GM12878 (cell line): Measurements from ENCODE around the gene GSTP1. TPM values are rescaled to one million over a fixed set of nuclear protein-coding genes. Genes with fewer than 3 reads are reported as not detected.

Experiments used
- ATAC-seq: fragments of 200-7000 bp; cut with Tn5 transposase; 3 replicates; pipeline ENCODE4 v1.9.1; 2020; ENCODE audit warnings: mild to moderate bottlenecking, moderate library complexity
- BruUV-seq: library from RNA; stranded (reverse); fragments of 400-500 nt; replicated peaks from 2 replicates; lab custom pipeline; 2021; lab: Mats Ljungman, UMichigan
- CTCF ChIA-PET: fragments of 300-600 bp; sonication (Branson Sonifier 250); formaldehyde crosslinking; extraction: SDS; loops from one replicate; lab custom pipeline; 2021; ENCODE audit warnings: inconsistent platforms; lab: Yijun Ruan, JAX
- POLR2A ChIA-PET: fragments of 350-600 bp; formaldehyde crosslinking; extraction: SDS; loops from one replicate; lab custom pipeline; 2021; ENCODE audit warnings: inconsistent platforms; lab: Charles Lee
- RAD21 ChIA-PET: fragments of 300-600 bp; sonication (Branson Sonifier 250); formaldehyde crosslinking; loops from one replicate; lab custom pipeline; 2023; ENCODE audit warnings: antibody characterized with exemption; ENCODE audit not compliant: unreplicated experiment; lab: Charles Lee
- SMC1A ChIA-PET: fragments of 300-600 bp; sonication (Branson Sonifier 250); formaldehyde crosslinking; loops from one replicate; lab custom pipeline; 2023; ENCODE audit not compliant: unreplicated experiment, uncharacterized antibody; lab: Charles Lee
- DNase-seq: peaks from one replicate; pipeline ENCODE4 v3.0.0-alpha.2; 2011; ENCODE audit warnings: low read depth, low spot score
- FAIRE-seq: peaks from 3 replicates; lab custom pipeline; 2011; peaks lifted over from hg19 to GRCh38; lab: Jason Lieb, UNC
- H2AFZ ChIP-seq: 2 replicates; pipeline ENCODE4 v1.6.0; 2011; ENCODE audit warnings: low read depth, low read length, control low read depth; ENCODE audit not compliant: control insufficient read depth
- H3K27ac ChIP-seq: 2 replicates; pipeline ENCODE4 v1.5.1; 2011; ENCODE audit warnings: control low read depth; ENCODE audit not compliant: control insufficient read depth, insufficient read depth
- H3K27me3 ChIP-seq, 2 experiments: replicated peaks in 1 of 2; 2 replicates each; pipeline versions ENCODE4 v1.6.0 to v1.6.1; 2011; ENCODE audit warnings: low read length in 1 of 2; ENCODE audit not compliant: control insufficient read depth in 2 of 2, insufficient read depth in 2 of 2
- H3K36me3 ChIP-seq, 2 experiments: 2 replicates each; pipeline ENCODE4 v1.5.1; 2011; ENCODE audit warnings: low read length in 1 of 2; ENCODE audit not compliant: control insufficient read depth in 2 of 2, insufficient read depth in 2 of 2
- H3K4me1 ChIP-seq: 2 replicates; pipeline ENCODE4 v1.6.1; 2011; ENCODE audit warnings: mild to moderate bottlenecking, low read length, moderate library complexity, mixed read lengths; ENCODE audit not compliant: control insufficient read depth, insufficient read depth
- H3K4me2 ChIP-seq: 2 replicates; pipeline ENCODE4 v1.6.0; 2011; ENCODE audit warnings: control low read depth; ENCODE audit not compliant: control insufficient read depth, insufficient read depth
- H3K4me3 ChIP-seq: fragments of 200-600 bp; sonication (generic); 2 replicates; pipeline ENCODE4 v1.5.1; 2016
- H3K79me2 ChIP-seq: 2 replicates; pipeline ENCODE4 v1.6.0; 2011; ENCODE audit warnings: low read length; ENCODE audit not compliant: control insufficient read depth, insufficient read depth
- H3K9ac ChIP-seq: 2 replicates; pipeline ENCODE4 v1.8.0; 2011; ENCODE audit warnings: low read length, control low read depth, mixed read lengths; ENCODE audit not compliant: control insufficient read depth, insufficient read depth
- H3K9me3 ChIP-seq: replicated peaks from 3 replicates; pipeline ENCODE4 v1.5.1; 2011; ENCODE audit warnings: mild to moderate bottlenecking, low read length; ENCODE audit not compliant: control insufficient read depth, insufficient read depth
- H4K20me1 ChIP-seq: 2 replicates; pipeline ENCODE4 v1.6.0; 2011; ENCODE audit not compliant: control insufficient read depth, insufficient read depth
- ATF7 ChIP-seq: fragments of 450-650 bp; IDR thresholded peaks from 2 replicates; pipeline ENCODE4 v1.6.1; 2016; ENCODE audit warnings: low read depth, mild to moderate bottlenecking
- CBFB ChIP-seq: IDR thresholded peaks from 2 replicates; pipeline ENCODE4 v1.6.1; 2016; ENCODE audit warnings: antibody characterized with exemption, low read depth
- CREM ChIP-seq: IDR thresholded peaks from 2 replicates; pipeline ENCODE4 v1.6.1; 2014; ENCODE audit warnings: antibody characterized with exemption, low read depth
- DPF2 ChIP-seq: fragments of 450-650 bp; IDR thresholded peaks from 2 replicates; pipeline ENCODE4 v1.6.1; 2017; ENCODE audit warnings: mild to moderate bottlenecking
- E2F8 ChIP-seq: fragments of 450-650 bp; IDR thresholded peaks from 2 replicates; pipeline ENCODE4 v1.6.1; 2018; ENCODE audit warnings: mild to moderate bottlenecking, low read depth, moderate library complexity; ENCODE audit not compliant: partially characterized antibody
- ESRRA ChIP-seq: IDR thresholded peaks from 2 replicates; pipeline ENCODE4 v1.6.1; 2012; ENCODE audit warnings: mild to moderate bottlenecking, low read length, improper control_type of control experiment
- ETV6 ChIP-seq, 2 experiments: fragments of 450-650 bp in 1 of 2; IDR thresholded peaks in 1 of 2; conservative IDR thresholded peaks in 1 of 2; 2 replicates each; pipeline ENCODE4 v1.6.1; 2014; ENCODE audit warnings: antibody characterized with exemption in 1 of 2, borderline replicate concordance in 1 of 2, low read depth in 1 of 2, mild to moderate bottlenecking in 1 of 2, moderate library complexity in 1 of 2
- IKZF1 ChIP-seq: fragments of 450-650 bp; conservative IDR thresholded peaks from 2 replicates; pipeline ENCODE4 v1.6.1; 2017; ENCODE audit warnings: antibody characterized with exemption, mild to moderate bottlenecking
- IKZF2 ChIP-seq, 2 experiments: fragments of 450-650 bp; IDR thresholded peaks; 2 replicates each; pipeline ENCODE4 v1.6.1; 2017; ENCODE audit warnings: mild to moderate bottlenecking in 2 of 2, moderate library complexity in 2 of 2
- MTA2 ChIP-seq: fragments of 450-650 bp; IDR thresholded peaks from 2 replicates; pipeline ENCODE4 v1.6.1; 2016; ENCODE audit warnings: low read depth, mild to moderate bottlenecking, moderate library complexity
- POU2F2 ChIP-seq: IDR thresholded peaks from 3 replicates; pipeline ENCODE4 v1.6.1; 2011; ENCODE audit warnings: low read depth, mild to moderate bottlenecking, low read length, borderline replicate concordance
- RB1 ChIP-seq: fragments of 450-650 bp; formaldehyde crosslinking; IDR thresholded peaks from 2 replicates; pipeline ENCODE4 v1.6.1; 2017; ENCODE audit warnings: mild to moderate bottlenecking, borderline replicate concordance
- RELB ChIP-seq: fragments of 450-650 bp; IDR thresholded peaks from 2 replicates; pipeline ENCODE4 v1.6.1; 2017; ENCODE audit warnings: low read depth, mild to moderate bottlenecking, moderate library complexity
- SMAD5 ChIP-seq: IDR thresholded peaks from 2 replicates; pipeline ENCODE4 v1.6.1; 2016; ENCODE audit warnings: antibody characterized with exemption, low read depth
- SMC3 ChIP-seq: IDR thresholded peaks from 2 replicates; pipeline ENCODE4 v1.6.1; 2011; ENCODE audit warnings: low read length, improper control_type of control experiment, borderline replicate concordance
- ZNF207 ChIP-seq: fragments of 450-650 bp; IDR thresholded peaks from 2 replicates; pipeline ENCODE4 v1.6.1; 2014; ENCODE audit warnings: antibody characterized with exemption, mild to moderate bottlenecking, borderline replicate concordance
- ZZZ3 ChIP-seq: IDR thresholded peaks from 2 replicates; pipeline ENCODE4 v1.6.1; 2011; ENCODE audit warnings: low read depth; ENCODE audit not compliant: control insufficient read depth, insufficient read length
- WGBS: methylation state at CpG from one replicate; pipeline ENCODE4 v1.1.6; 2016; ENCODE audit warnings: low lambda C conversion rate; ENCODE audit not compliant: insufficient replicate concordance, insufficient coverage; ENCODE audit errors: missing lambda C conversion rate; 5-methylcytosine and 5-hydroxymethylcytosine counted together
- in situ Hi-C: fragments of 300-500 bp; cut with MboI; formaldehyde crosslinking; loops from 9 replicates; pipeline ENCODE4 v1.14.3; 2018; ENCODE audit warnings: mixed read lengths
- intact Hi-C: fragments of 100-400 bp; cut with micrococcal nuclease; formaldehyde crosslinking; loops from one replicate; pipeline ENCODE4 v1.14.2; 2022; ENCODE audit not compliant: unreplicated experiment
- polyA plus RNA-seq, 11 experiments: library from polyadenylated mRNA; depleted of rRNA in 4 of 11; unstranded in 6 of 11; stranded (reverse) in 5 of 11; fragments of >200 nt; fragmentation: Nextera tagmentation in 4 of 11; fragmentation: Illumina TruSeq in 1 of 11; extraction: Ambion mirVana in 4 of 11; extraction: Trizol in 1 of 11; gene quantifications; 1 replicate in 1 of 11; 2 replicates in 10 of 11; pipeline versions ENCODE4 v1.2.1 to v1.2.3, GENCODE V29; 2011 to 2016; ENCODE audit warnings: inconsistent platforms in 2 of 11, missing spikeins in 2 of 11, low read depth in 1 of 11
- total RNA-seq, 4 experiments: library from RNA; depleted of rRNA in 3 of 4; stranded (reverse); fragments of >200 nt in 3 of 4; fragmentation: Illumina TruSeq in 1 of 4; extraction: Trizol in 1 of 4; gene quantifications; 2 replicates each; pipeline versions ENCODE4 v1.2.1 to v1.2.3, GENCODE V29; 2013 to 2021

GSTP1 gene
- total and polyA plus RNA-seq, 10 of the 15 experiments (the other 5 are each of a cell fraction or from before 2014, with no cell fraction given), result 469 to 1,788 (median 955) TPM

GRCh38 chr11:67586568-67587250 is 3.1 kb downstream of the GSTP1 start (continued):
- no peak for TF ChIP-seq POU2F2

GRCh38 chr11:67588136-67588503 is 4.5 kb downstream of the GSTP1 start:
- WGBS, result 4% methylated on average over 1 of the region's 1 CpG
- no peak for TF ChIP-seq SMAD5
- TF ChIP-seq ZZZ3, result no peak
- no peak for TF ChIP-seq RB1
- TF ChIP-seq ATF7, result peak; percentile 49
- TF ChIP-seq IKZF1, result peak; percentile 7; the same call in 1 of the 2 replicates
- TF ChIP-seq ZNF207, result 0 out of 2 replicates have a peak, but pooled peaks have one; percentile 51
- TF ChIP-seq E2F8, result peak; percentile 30
- peak; percentile 30; the same call in 1 of the 2 replicates for TF ChIP-seq ESRRA
- TF ChIP-seq CBFB, result peak; percentile 18; the same call in 1 of the 2 replicates
- TF ChIP-seq MTA2, result peak; percentile 52; the same call in 1 of the 2 replicates
- TF ChIP-seq DPF2, result 0 out of 2 replicates have a peak, but pooled peaks have one; percentile 77
- peak in 1 of 2 experiments; percentile 7; a peak in 1 of 4 replicates for TF ChIP-seq IKZF2 (IDR thresholded peaks at IDR 0.05)
- peak; percentile 7; the same call in 1 of the 2 replicates for TF ChIP-seq CREM
- no peak for TF ChIP-seq SMC3
- peak; percentile 89 for TF ChIP-seq RELB
- 0 out of 4 replicates have a peak, but pooled peaks of 1 of the 2 experiments have one; percentile 8 for TF ChIP-seq ETV6 (conservative IDR thresholded peaks at IDR 0.05 in 1 of 2, IDR thresholded peaks at IDR 0.05 in 1 of 2; ENCODE audit: borderline replicate concordance in 1 of 2, low read depth in 1 of 2)

More at GRCh38 chr11:67588136-67588503, 4.5 kb downstream of the GSTP1 start:
- peak overlapping the region; percentile 64 for H3K27ac ChIP-seq
- H3K4me1 ChIP-seq, result peaks cover 45% of the 10 kb centered on the region
- no TSS peak for BruUV-seq
- peak overlapping the region; percentile 57 for H3K4me2 ChIP-seq
- 0 out of 2 replicates have a peak overlapping the region, but pooled peaks have one; percentile 43 for H3K4me3 ChIP-seq
- FAIRE-seq (no peak), ATAC-seq (peak; percentile 47), DNase-seq (no peak)
- H2AFZ ChIP-seq, result no peak overlapping the region
- H3K9ac ChIP-seq, result no peak overlapping the region
- no peaks in the 10 kb centered on the region for H4K20me1 ChIP-seq
- POLR2A ChIA-PET, result interaction anchor here (1.1 to 1.5 kb wide), 4 partner anchors 12 to 184 kb away, joined by 3 to 6 read pairs (median 5); partner anchors contain the start of genes NUDT8 and TBC1D10C
- CTCF ChIA-PET, result interaction anchor here (1.1 to 1.8 kb wide), 4 partner anchors 11 to 186 kb away, joined by 4 to 7 read pairs (median 5); partner anchors contain the start of genes NUDT8 and PPP1CA
- intact Hi-C loops (loop anchor here (2.0 kb wide), 1 partner anchor 19 kb away; the partner anchor contains the start of gene NDUFV1), in situ Hi-C loops (no loop called here)
- SMC1A ChIA-PET, result interaction anchor here (0.6 to 3.3 kb wide), 6 partner anchors 11 to 111 kb away, joined by 3 to 9 read pairs (median 4); no protein-coding TSS in a partner anchor
- peaks cover 4 to 8% of the 10 kb centered on the region in 2 experiments; a peak in 3 of 4 replicates for H3K36me3 ChIP-seq
- RAD21 ChIA-PET, result interaction anchor here (1.0 to 2.9 kb wide), 4 partner anchors 21 to 235 kb away, joined by 3 to 9 read pairs (median 4); partner anchors contain the start of gene NUDT8
- no peaks in the 10 kb centered on the region for H3K27me3 ChIP-seq
- H3K79me2 ChIP-seq, result peaks cover 37% of the 10 kb centered on the region
- peaks cover 7% of the 10 kb centered on the region; the same call in 2 of the 3 replicates for H3K9me3 ChIP-seq
